Gastroesophageal sphincter (tissue), 3 donors: ENCODE measurements around the gene GRIA4.

Experiments used
- POLR2A ChIP-seq, 2 donors: fragments of 450-650 bp; IDR thresholded peaks; one replicate each; pipeline ENCODE4 v1.6.1; 2017; ENCODE audit warnings: antibody characterized with exemption in 2 of 2, mild to moderate bottlenecking in 2 of 2, moderate library complexity in 1 of 2
- POLR2AphosphoS5 ChIP-seq: sonication (generic); formaldehyde crosslinking; IDR thresholded peaks from one replicate; pipeline ENCODE4 v1.6.1; 2017; ENCODE audit warnings: antibody characterized with exemption
- TF ChIP-seq, protein P1 (sequence below), 4 experiments: fragments of 200-600 bp in 2 of 4; fragments of 450-650 bp in 2 of 4; sonication (generic) in 1 of 4; IDR thresholded peaks; one replicate each; pipeline ENCODE4 v1.5.1; 2017 to 2019; ENCODE audit warnings: antibody characterized with exemption in 4 of 4, mild to moderate bottlenecking in 2 of 4, moderate library complexity in 2 of 4

DNA sequence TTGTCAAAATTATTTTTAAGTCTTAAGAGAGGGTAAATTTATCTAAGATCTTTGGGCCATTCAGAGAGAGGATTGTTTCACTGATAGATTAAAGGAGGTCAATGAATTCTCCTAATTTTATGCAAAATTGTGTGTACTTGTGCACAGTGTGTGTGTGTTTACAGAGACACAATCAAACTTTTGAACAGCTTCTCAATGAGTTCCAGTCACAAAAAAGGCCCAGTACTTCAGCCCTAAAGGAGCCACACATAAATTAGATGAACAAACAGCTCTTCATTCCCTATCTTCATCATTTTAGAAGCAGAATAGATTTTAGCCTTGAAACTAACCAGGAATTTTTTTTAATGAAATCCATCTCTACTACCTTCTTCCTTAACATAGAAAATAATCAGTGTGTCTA lies 9.7 kb downstream of the GRIA4 start:
- TF ChIP-seq, protein P1, sequence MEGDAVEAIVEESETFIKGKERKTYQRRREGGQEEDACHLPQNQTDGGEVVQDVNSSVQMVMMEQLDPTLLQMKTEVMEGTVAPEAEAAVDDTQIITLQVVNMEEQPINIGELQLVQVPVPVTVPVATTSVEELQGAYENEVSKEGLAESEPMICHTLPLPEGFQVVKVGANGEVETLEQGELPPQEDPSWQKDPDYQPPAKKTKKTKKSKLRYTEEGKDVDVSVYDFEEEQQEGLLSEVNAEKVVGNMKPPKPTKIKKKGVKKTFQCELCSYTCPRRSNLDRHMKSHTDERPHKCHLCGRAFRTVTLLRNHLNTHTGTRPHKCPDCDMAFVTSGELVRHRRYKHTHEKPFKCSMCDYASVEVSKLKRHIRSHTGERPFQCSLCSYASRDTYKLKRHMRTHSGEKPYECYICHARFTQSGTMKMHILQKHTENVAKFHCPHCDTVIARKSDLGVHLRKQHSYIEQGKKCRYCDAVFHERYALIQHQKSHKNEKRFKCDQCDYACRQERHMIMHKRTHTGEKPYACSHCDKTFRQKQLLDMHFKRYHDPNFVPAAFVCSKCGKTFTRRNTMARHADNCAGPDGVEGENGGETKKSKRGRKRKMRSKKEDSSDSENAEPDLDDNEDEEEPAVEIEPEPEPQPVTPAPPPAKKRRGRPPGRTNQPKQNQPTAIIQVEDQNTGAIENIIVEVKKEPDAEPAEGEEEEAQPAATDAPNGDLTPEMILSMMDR (IDR thresholded peaks at IDR 0.05): no peak
- TF ChIP-seq POLR2AphosphoS5 (no peak), POLR2A (IDR thresholded peaks at IDR 0.05) (no peak)
